IMR-90 (cell line): ENCODE results near the gene S100A8. TPM values are rescaled to one million over a fixed set of nuclear protein-coding genes. Genes with fewer than 3 reads are reported as not detected.

Experiments used
- ATAC-seq: fragments of 200-7000 bp; cut with Tn5 transposase; 2 replicates; pipeline ENCODE4 v1.9.1; 2020; ENCODE audit warnings: low read depth, mild to moderate bottlenecking, moderate library complexity
- BruUV-seq: library from RNA; stranded (reverse); fragments of 400-500 nt; replicated peaks from 2 replicates; lab custom pipeline; 2021; lab: Mats Ljungman, UMichigan
- CTCF ChIA-PET: fragments of 300-600 bp; formaldehyde crosslinking; extraction: SDS; loops from one replicate; lab custom pipeline; 2021; ENCODE audit warnings: antibody characterized with exemption; lab: Yijun Ruan, JAX
- POLR2A ChIA-PET: fragments of 300-600 bp; sonication (Branson Sonifier 250); formaldehyde crosslinking; loops from one replicate; lab custom pipeline; 2022; ENCODE audit warnings: antibody characterized with exemption; ENCODE audit not compliant: unreplicated experiment; lab: Charles Lee
- DNase-seq: peaks from one replicate; pipeline ENCODE4 v3.0.0; 2013
- H2AFZ ChIP-seq: replicated peaks from 2 replicates; pipeline ENCODE3; 2013; ENCODE audit warnings: low read length, mild to moderate bottlenecking; ENCODE audit not compliant: poor library complexity
- H2AK5ac ChIP-seq: 2 replicates; pipeline ENCODE4 v1.6.1; 2013; ENCODE audit warnings: low read depth, low read length, inconsistent platforms
- H2AK9ac ChIP-seq: replicated peaks from 2 replicates; pipeline ENCODE3; 2013; ENCODE audit warnings: mild to moderate bottlenecking, low read depth, low read length, moderate library complexity; ENCODE audit not compliant: poor library complexity
- H2BK120ac ChIP-seq: 2 replicates; pipeline ENCODE4 v1.6.1; 2013; ENCODE audit warnings: low read depth, low read length, inconsistent platforms
- H2BK15ac ChIP-seq: 3 replicates; pipeline ENCODE4 v1.6.1; 2013; ENCODE audit warnings: low read depth, low read length, inconsistent platforms
- H2BK20ac ChIP-seq: 2 replicates; pipeline ENCODE4 v1.6.1; 2013; ENCODE audit warnings: low read depth, mild to moderate bottlenecking, inconsistent platforms, low read length, moderate library complexity
- H2BK5ac ChIP-seq: 2 replicates; pipeline ENCODE4 v1.6.1; 2013; ENCODE audit warnings: mild to moderate bottlenecking, low read depth, low read length, inconsistent platforms; ENCODE audit not compliant: poor library complexity, severe bottlenecking
- H3K14ac ChIP-seq: replicated peaks from 2 replicates; pipeline ENCODE4 v1.6.1; 2013; ENCODE audit warnings: low read depth, low read length, inconsistent platforms
- H3K18ac ChIP-seq: 2 replicates; pipeline ENCODE4 v1.6.1; 2013; ENCODE audit warnings: low read depth, low read length, control low read depth
- H3K23ac ChIP-seq: 2 replicates; pipeline ENCODE4 v1.6.1; 2013; ENCODE audit warnings: low read depth, low read length, inconsistent platforms
- H3K27ac ChIP-seq: 2 replicates; pipeline ENCODE4 v1.5.1; 2013; ENCODE audit warnings: mild to moderate bottlenecking, control low read depth, low read length; ENCODE audit not compliant: insufficient read depth
- H3K27me3 ChIP-seq: 2 replicates; pipeline ENCODE4 v1.6.1; 2013; ENCODE audit warnings: low read length; ENCODE audit not compliant: control insufficient read depth, insufficient read depth
- H3K36me3 ChIP-seq: 2 replicates; pipeline ENCODE4 v1.6.1; 2013; ENCODE audit warnings: low read length, mixed read lengths; ENCODE audit not compliant: control insufficient read depth, insufficient read depth
- H3K4ac ChIP-seq: 2 replicates; pipeline ENCODE4 v1.6.1; 2013; ENCODE audit warnings: low read depth, low read length, inconsistent platforms
- H3K4me1 ChIP-seq: 2 replicates; pipeline ENCODE4 v1.6.1; 2013; ENCODE audit warnings: low read length, mixed read lengths; ENCODE audit not compliant: control insufficient read depth, insufficient read depth
- H3K4me2 ChIP-seq: 2 replicates; pipeline ENCODE4 v1.6.1; 2013; ENCODE audit warnings: low read depth, mild to moderate bottlenecking, control low read depth, low read length, moderate library complexity
- H3K4me3 ChIP-seq: 2 replicates; pipeline ENCODE4 v1.5.1; 2013; ENCODE audit warnings: low read depth, mild to moderate bottlenecking, control low read depth, low read length, moderate library complexity; ENCODE audit not compliant: insufficient read depth
- H3K56ac ChIP-seq: 2 replicates; pipeline ENCODE4 v1.6.1; 2013; ENCODE audit warnings: low read length, inconsistent platforms; ENCODE audit not compliant: insufficient read depth; ENCODE audit errors: extremely low read depth
- H3K79me1 ChIP-seq, 2 experiments: 2 replicates each; pipeline ENCODE4 v1.6.1; 2013; ENCODE audit warnings: low read length in 2 of 2, inconsistent platforms in 1 of 2, low read depth in 1 of 2
- H3K9ac ChIP-seq: 2 replicates; pipeline ENCODE4 v1.6.1; 2013; ENCODE audit warnings: low read depth, low read length, control low read depth
- H3K9me1 ChIP-seq: 2 replicates; pipeline ENCODE4 v1.6.1; 2013; ENCODE audit warnings: low read length, inconsistent platforms; ENCODE audit not compliant: insufficient read depth
- H3K9me3 ChIP-seq: 2 replicates; pipeline ENCODE4 v1.6.1; 2013; ENCODE audit warnings: low read length; ENCODE audit not compliant: control insufficient read depth, insufficient read depth
- H4K20me1 ChIP-seq: 2 replicates; pipeline ENCODE4 v1.6.1; 2013; ENCODE audit warnings: low read length, inconsistent platforms; ENCODE audit not compliant: insufficient read depth
- H4K5ac ChIP-seq: 2 replicates; pipeline ENCODE4 v1.6.1; 2013; ENCODE audit warnings: mild to moderate bottlenecking, low read depth, low read length, control low read depth
- H4K8ac ChIP-seq, 2 experiments: 2 replicates each; pipeline ENCODE4 v1.6.1; 2013; ENCODE audit warnings: low read depth in 2 of 2, low read length in 2 of 2, control low read depth in 1 of 2, inconsistent platforms in 1 of 2
- H4K91ac ChIP-seq: 2 replicates; pipeline ENCODE4 v1.6.1; 2013; ENCODE audit warnings: low read depth, low read length, inconsistent platforms; ENCODE audit not compliant: insufficient read depth
- BHLHE40 ChIP-seq: fragments of 150-350 bp; IDR thresholded peaks from 2 replicates; pipeline ENCODE4 v1.6.1; 2016; ENCODE audit warnings: mild to moderate bottlenecking, low read depth, low read length
- CEBPB ChIP-seq: IDR thresholded peaks from 2 replicates; pipeline ENCODE4 v1.6.1; 2012; ENCODE audit warnings: low read depth, low read length, improper control_type of control experiment
- CTCF ChIP-seq: conservative IDR thresholded peaks from 2 replicates; pipeline ENCODE4 v1.5.1; 2012; ENCODE audit warnings: mild to moderate bottlenecking, low read depth, low read length, improper control_type of control experiment
- ELK1 ChIP-seq: fragments of 150-350 bp; IDR thresholded peaks from 2 replicates; pipeline ENCODE4 v1.6.1; 2016; ENCODE audit warnings: low read depth, mild to moderate bottlenecking, low read length, moderate library complexity, borderline replicate concordance
- FOS ChIP-seq: fragments of 150-350 bp; IDR thresholded peaks from 2 replicates; pipeline ENCODE4 v1.6.1; 2016; ENCODE audit warnings: low read depth, low read length
- MAFK ChIP-seq: IDR thresholded peaks from 2 replicates; pipeline ENCODE4 v1.6.1; 2012; ENCODE audit warnings: low read depth, low read length, improper control_type of control experiment
- MAZ ChIP-seq: IDR thresholded peaks from 2 replicates; pipeline ENCODE4 v1.6.1; 2012; ENCODE audit warnings: low read depth, mild to moderate bottlenecking, low read length, improper control_type of control experiment, moderate library complexity, borderline replicate concordance
- MXI1 ChIP-seq: IDR thresholded peaks from 2 replicates; pipeline ENCODE4 v1.6.1; 2012; ENCODE audit warnings: low read depth, mild to moderate bottlenecking, low read length, moderate library complexity, borderline replicate concordance
- NFE2L2 ChIP-seq: fragments of 150-350 bp; IDR thresholded peaks from 2 replicates; pipeline ENCODE4 v1.6.1; 2016; ENCODE audit warnings: low read depth, mild to moderate bottlenecking, low read length
- POLR2A ChIP-seq: IDR thresholded peaks from 2 replicates; pipeline ENCODE4 v1.6.1; 2012; ENCODE audit warnings: mild to moderate bottlenecking, low read depth, low read length
- RAD21 ChIP-seq: IDR thresholded peaks from 2 replicates; pipeline ENCODE4 v1.6.1; 2012; ENCODE audit warnings: low read length, improper control_type of control experiment
- RCOR1 ChIP-seq: IDR thresholded peaks from 2 replicates; pipeline ENCODE4 v1.6.1; 2012; ENCODE audit warnings: mild to moderate bottlenecking, low read length, improper control_type of control experiment; ENCODE audit not compliant: insufficient replicate concordance
- RFX5 ChIP-seq: IDR thresholded peaks from 2 replicates; pipeline ENCODE4 v1.8.0; 2012; ENCODE audit warnings: low read depth, mild to moderate bottlenecking, low read length, moderate library complexity
- SMC3 ChIP-seq: fragments of 150-350 bp; IDR thresholded peaks from 2 replicates; pipeline ENCODE4 v1.6.1; 2016; ENCODE audit warnings: low read depth, mild to moderate bottlenecking, antibody characterized with exemption, low read length, moderate library complexity
- USF2 ChIP-seq: fragments of 150-350 bp; IDR thresholded peaks from 2 replicates; pipeline ENCODE4 v1.6.1; 2017; ENCODE audit warnings: mild to moderate bottlenecking, antibody characterized with exemption, low read length, low read depth
- WGBS, 2 experiments: methylation state at CpG; one replicate each; pipeline versions ENCODE4 v1.1.5 to v1.1.7; 2013; ENCODE audit warnings: missing lambda C conversion rate in 2 of 2; ENCODE audit not compliant: insufficient read length in 1 of 2; ENCODE audit errors: extremely low coverage in 2 of 2; 5-methylcytosine and 5-hydroxymethylcytosine counted together
- dilution Hi-C: fragments of 300-500 bp; cut with HindIII; formaldehyde crosslinking; loops from one replicate; pipeline ENCODE4 v1.14.3; 2018; ENCODE audit warnings: low sequenced_read_pairs; ENCODE audit not compliant: unreplicated experiment
- in situ Hi-C: fragments of 300-500 bp; cut with MboI; formaldehyde crosslinking; loops from 3 replicates; pipeline ENCODE4 v1.14.3; 2019; ENCODE audit warnings: low sequenced_read_pairs, inconsistent platforms, mixed read lengths
- intact Hi-C: fragments of 100-400 bp; cut with micrococcal nuclease; formaldehyde crosslinking; loops from 2 replicates; pipeline ENCODE4 v1.10.0; 2022
- polyA plus RNA-seq, 3 experiments: library from polyadenylated mRNA; depleted of rRNA; stranded (reverse); fragments of >200 nt; gene quantifications; 2 replicates each; pipeline ENCODE4 v1.2.3, GENCODE V29; 2012; ENCODE audit warnings: low replicate concordance in 1 of 3
- total RNA-seq: library from RNA; depleted of rRNA; stranded (reverse); fragments of >200 nt; gene quantifications from 2 replicates; pipeline ENCODE4 v1.2.3, GENCODE V29; 2012

S100A8 gene
- total and polyA plus RNA-seq, 2 of the 4 experiments (the other 2 are of a cell fraction), result not detected

GRCh38 chr1:153368495-153368894, 22.4 kb downstream of the S100A8 start:
- no peak overlapping the region for H2BK20ac ChIP-seq
- no peak for ATAC-seq
- no peak overlapping the region for H3K27ac ChIP-seq
- H3K4me3 ChIP-seq, result no peak overlapping the region
- H2AK5ac ChIP-seq, result no peak overlapping the region
- dilution Hi-C loops, result no loop called here
- no peak overlapping the region for H3K4me2 ChIP-seq
- no peaks in the 10 kb centered on the region for H3K36me3 ChIP-seq
- H3K9me3 ChIP-seq, result no peaks in the 10 kb centered on the region
- H2BK15ac ChIP-seq, result no peak overlapping the region
- no peak overlapping the region for H4K91ac ChIP-seq
- no peak overlapping the region for H4K8ac ChIP-seq
- H4K20me1 ChIP-seq, result no peaks in the 10 kb centered on the region
- H3K4me1 ChIP-seq, result no peaks in the 10 kb centered on the region
- H2BK5ac ChIP-seq, result no peak overlapping the region
- H2AK9ac ChIP-seq, result no peak overlapping the region
- TF ChIP-seq MXI1 (no peak), FOS (no peak), CTCF (no peak), RCOR1 (no peak), SMC3 (no peak), NFE2L2 (no peak), MAFK (no peak), RAD21 (no peak), BHLHE40 (no peak), USF2 (no peak), POLR2A (no peak), ELK1 (no peak), CEBPB (no peak), MAZ (no peak), RFX5 (no peak)
- ChIA-PET POLR2A (no interaction called here), CTCF (interaction anchor here (1.0 kb wide), 1 partner anchor 17 kb away, joined by 3 read pairs; no protein-coding TSS in a partner anchor)
- H2AFZ ChIP-seq, result no peak overlapping the region
- in situ Hi-C loops, result no loop called here
- H3K23ac ChIP-seq, result no peak overlapping the region
- H3K9ac ChIP-seq, result no peak overlapping the region
- intact Hi-C loops, result no loop called here
- H2BK120ac ChIP-seq, result no peak overlapping the region
- H3K18ac ChIP-seq, result no peak overlapping the region
- no peaks in the 10 kb centered on the region for H3K9me1 ChIP-seq
- no peaks in the 10 kb centered on the region for H3K79me1 ChIP-seq
- no CpG with 5 or more reads among the region's 2 CpGs for WGBS, 2 experiments
- BruUV-seq, result no TSS peak
- H4K5ac ChIP-seq, result no peak overlapping the region
- H3K4ac ChIP-seq, result no peak overlapping the region
- no peak overlapping the region for H3K14ac ChIP-seq
- no peak overlapping the region for H3K56ac ChIP-seq
- no peak for DNase-seq
- H3K27me3 ChIP-seq, result peaks cover 2% of the 10 kb centered on the region
